EL (cell line): Measurements from ENCODE around the gene ARHGEF19.
A peak's percentile ranks its signal among the peaks of the same experiment; 100 is the strongest.
"Not testable (repeated sequence)": the region's sequence is repeated elsewhere in the genome, so short reads cannot be mapped to it uniquely, and the experiment has no call there.

Experiments
- DNase-seq: peaks from one replicate; pipeline ENCODE4 v3.0.0-alpha.2; 2016

ARHGEF19 gene

DNA sequence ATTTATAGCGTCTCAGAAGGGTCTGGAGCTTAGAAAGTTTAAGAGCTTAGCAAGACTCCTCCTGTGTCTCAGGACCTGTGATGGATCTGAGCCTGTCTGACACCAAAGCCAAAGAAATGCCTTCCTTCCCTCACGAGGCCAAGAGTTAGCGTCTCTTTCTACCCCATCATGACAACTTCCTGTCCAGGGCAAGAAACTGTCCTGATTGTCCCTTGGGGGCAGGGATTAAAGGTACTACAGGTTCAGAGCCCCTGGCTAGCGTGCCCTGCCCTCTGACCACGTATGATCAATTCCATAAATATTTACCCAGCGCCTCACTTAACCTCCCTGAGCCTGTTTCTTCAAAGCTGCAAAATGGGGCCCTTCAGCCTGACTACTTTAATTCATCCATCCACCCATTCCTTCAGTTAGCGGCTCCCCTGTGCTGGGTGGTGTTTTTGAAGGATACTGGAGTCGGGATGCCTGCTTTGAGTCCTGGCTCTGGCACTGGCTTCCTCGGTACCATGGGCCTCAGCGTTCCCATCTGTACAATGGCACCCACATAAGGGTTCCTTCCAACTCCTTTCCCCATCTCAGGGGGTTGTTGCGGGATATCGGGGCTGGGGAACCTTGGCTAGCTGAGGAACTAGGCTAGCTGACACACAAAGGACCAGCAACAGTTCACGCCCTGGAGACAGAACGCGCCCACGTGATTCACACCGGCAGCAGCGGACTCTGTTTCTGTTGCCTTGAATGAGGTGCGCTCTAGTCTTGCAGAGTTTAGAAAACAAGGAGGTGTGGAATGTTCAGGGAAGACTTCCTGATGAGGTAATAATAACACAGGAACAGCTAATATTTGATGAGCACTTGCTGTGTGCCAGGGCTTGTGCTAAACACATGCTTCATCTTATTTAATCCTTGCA is 33.6 kb downstream of the ARHGEF19 start:
- DNase-seq = peak; percentile 62

DNA sequence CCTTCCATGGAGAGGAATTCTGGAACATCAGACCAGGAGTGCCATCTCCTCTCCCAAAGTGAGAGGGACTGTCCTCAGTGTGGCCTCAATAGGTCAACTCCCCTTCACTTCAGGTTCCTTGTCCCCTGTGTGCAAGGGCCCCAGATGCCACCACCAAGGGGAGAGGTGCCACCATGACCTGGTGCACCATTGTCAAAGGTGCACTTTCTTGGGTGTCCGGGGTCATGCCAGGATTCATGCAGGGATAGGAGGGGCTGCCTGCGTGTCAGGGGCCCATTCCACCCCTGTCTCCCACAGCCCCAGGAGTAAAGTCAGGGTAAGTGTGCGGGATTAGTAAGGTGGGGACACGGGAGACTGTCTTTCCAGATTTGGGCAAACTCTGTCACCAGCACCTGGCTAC is 35.1 kb downstream of the ARHGEF19 start:
- DNase-seq = no peak

DNA sequence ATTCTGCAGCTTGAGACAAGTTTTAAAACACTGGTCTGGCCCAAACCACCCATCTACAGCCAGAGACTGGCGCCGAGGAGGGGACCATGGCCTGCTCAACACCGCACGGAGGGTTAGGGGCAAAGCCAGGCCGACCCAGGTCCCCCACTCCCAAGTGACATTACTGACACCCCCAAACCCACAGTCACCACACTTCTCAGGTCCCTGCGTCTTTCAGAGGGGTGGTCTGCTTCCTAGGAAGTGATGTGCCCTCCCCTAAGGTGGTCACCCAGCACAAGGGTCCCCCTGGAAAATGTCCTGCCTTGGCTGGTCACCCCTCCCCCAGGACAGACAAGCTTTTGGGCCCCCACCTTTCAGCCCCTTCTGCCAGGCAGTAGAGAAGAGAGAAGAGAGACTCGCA is 35.8 kb downstream of the ARHGEF19 start:
- no peak for DNase-seq

DNA sequence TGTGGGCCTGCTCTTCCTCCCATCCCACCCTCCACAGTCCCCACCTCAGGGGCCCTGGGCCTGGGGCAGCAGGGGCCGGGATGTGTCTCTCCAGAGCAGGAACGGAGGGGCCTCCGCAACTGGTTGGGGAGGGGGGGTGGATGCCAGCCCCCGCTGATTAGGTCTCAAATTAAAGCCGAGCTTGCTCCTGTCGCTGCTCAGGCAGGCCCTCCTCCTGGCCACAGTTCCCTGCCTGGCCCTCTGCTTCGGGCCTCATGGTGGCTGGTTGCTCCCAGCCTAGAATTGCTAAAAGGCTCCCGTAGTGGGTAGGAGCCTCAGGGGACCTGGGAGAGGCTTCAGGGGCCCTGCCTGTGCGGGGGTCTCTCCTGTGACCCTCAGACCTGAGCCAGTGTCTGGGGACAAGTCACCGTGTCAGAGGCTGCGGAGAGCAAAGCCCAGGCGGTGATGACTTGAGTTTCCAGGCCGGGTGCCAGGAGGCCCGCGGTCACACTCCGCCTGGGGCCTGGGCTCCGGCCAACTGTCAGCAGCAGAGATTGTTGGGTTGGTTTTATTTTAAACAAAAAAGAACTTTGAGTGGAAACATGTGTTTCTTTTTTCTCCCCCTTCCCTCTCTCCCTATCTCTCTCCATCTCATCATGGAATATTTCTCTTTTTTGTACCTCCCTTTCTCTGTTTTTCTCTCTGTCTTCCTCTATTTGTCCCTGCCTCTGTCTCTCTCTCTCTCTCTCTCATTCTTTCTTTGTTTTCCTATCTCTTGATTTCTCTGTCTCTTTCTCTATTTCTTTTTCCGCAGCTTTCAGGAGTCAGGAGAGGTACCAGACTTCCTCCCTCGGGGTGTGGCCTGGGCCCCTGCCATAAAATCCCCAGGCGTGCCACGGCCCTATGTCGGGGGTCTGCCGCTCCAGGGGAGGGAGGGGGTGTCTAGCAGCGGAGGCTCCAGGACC is 36.6 kb downstream of the ARHGEF19 start:
- DNase-seq = peak; percentile 93

DNA sequence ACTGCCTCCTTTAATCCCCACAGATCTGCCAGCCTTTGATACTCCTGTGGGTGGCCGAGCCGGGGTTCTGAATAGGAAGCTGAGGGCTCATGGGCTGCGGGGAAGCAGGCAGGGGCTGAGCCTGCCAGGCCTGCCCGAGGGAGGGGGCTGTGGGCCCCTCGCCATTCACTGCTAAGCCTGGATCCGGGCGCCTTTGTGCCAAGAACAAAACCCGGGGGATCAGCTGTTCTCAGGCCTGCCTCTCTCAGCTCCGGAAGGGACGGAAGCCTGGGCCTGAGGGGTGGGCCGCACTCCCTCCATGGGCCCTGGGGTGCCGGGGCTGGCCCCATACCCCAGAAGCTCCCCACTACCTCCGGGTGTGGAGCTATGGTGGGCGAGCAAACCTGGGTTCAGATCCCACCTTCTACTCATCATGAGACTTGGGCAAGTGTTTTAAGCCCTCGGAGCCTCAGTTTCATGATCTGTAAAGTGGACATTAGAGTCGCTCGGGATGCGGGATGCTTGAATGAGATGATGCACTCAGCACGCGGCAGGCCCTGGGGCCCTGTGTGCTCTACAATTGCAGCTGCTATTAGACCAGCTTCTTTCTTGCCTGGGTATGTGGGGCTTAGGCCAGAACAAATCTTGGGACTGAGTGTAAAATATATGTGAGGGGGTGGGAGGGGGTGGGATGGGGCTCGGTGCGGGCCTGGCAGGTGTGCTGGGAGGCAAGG is 37.4 kb downstream of the ARHGEF19 start:
- no peak for DNase-seq

DNA sequence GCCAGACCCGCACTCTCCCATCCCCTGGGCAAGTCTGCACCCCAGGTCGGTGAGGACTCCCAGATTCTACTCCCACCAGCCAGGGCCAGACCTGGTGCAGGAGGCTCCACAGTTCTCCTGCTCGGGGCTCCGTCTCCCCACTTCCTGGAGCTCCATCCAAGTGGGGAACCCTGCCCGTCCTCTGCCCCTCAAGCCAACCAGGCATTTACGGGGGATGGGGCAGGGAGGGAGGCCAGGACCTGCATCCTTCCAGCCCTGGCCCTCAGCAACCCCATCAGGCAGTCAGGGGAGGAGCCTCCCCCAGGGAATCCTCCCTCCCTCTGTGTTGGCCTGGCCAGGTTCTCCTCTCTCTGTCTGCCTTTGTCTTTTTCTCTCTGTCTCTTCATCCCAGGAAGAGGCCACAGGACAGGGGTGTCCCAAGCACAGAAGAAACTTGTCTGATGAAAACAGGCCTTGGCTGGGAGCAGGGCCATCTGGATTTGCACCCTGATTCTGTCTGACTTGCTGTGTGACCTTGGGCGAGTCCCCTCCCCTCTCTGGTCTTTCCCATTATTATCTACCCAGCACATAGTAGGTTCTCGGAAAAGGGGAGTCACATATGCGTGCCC is 38.1 kb downstream of the ARHGEF19 start:
- no peak for DNase-seq

DNA sequence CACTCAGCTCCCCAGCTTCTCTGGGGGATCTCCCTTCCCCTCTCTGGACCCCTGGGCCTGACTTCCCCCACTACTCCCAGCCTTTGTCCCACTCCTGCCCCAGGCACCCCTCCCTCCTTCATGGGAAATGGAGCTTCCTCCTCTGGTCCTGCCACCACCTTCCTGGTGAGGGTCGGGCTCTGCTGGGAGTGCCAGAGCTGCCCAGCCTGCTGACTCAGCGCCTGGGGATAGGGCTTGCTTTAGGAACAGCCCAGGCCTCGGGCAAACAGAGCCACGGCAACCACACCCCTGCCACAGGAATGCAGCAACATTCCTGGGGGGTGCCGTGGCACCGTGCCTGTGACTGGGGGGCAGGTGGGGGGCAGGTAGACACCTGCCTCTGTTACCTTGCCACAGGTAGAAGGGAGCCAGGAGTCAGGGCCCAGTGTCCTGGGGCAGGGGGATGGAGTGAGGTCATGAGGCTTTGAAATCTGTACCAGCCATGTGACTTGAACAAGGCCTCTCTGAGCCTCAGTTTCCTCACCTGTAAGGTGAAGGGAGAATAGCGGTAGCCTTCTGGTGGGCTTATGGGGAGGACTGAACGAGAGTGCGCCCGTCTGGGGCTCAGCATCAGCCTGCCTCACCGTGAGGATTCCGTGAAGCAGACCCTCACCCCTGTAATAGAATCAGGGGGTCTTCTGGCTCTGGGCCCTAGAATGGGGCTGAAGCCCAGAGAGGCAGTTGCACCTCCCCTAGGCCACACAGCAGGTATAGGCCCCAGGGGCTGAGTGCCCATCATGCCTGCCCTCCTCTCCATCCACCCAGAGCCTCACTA is 38.8 kb downstream of the ARHGEF19 start:
- peak; percentile 94 for DNase-seq

DNA sequence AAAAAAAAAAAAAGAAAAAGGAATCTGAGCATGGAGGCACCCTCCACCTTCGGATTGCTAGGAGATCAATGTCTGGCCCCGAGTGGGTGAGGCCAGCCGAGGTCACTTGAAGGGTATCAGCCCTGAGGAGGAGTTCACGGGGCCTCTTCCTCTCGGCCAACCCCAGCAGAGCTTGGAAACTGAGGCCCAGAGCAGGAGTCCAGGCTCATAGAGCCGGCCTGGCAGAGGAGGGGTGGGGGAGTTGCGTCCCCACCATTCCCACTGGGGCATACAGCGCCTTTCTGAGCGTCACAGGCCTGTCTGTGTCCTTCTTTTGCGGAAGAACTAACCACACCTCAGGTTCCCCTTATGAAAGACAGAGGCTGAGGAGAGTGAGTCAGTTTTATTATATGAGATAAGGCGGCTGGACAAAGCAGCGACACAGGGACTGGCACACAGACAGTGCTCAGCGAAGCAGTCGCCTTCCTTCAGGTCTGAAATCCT is 39.4 kb downstream of the ARHGEF19 start:
- peak; percentile 68 for DNase-seq

DNA sequence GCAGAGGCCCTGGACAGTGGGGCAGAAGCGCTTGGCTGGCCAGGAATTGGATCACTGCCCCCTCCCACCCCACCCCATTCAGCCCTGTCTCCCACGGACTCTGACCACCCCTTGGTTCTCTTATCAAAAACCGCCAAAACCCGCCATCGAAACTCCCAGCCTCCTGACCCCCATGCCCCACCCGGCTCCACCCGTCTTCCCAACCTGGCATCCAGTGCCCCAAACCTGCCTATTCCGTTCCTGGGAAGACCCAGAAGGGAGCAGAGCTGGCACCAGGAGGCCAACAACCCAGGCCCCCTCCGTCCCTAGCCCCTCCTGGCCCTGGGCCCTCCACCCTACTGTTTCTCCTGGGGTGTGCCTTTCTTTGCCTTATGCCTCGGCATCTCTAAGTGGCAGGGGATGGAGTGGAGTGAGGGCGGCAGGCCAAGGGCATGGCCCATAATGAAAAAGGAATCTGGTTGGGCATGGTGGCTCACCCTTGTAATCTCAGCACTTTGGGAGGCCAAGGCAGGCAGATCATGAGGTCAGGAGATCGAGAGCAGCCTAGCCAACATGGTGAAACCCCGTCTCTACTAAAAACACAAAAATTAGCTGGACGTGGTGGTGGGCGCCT is 40.1 kb downstream of the ARHGEF19 start:
- no peak for DNase-seq

DNA sequence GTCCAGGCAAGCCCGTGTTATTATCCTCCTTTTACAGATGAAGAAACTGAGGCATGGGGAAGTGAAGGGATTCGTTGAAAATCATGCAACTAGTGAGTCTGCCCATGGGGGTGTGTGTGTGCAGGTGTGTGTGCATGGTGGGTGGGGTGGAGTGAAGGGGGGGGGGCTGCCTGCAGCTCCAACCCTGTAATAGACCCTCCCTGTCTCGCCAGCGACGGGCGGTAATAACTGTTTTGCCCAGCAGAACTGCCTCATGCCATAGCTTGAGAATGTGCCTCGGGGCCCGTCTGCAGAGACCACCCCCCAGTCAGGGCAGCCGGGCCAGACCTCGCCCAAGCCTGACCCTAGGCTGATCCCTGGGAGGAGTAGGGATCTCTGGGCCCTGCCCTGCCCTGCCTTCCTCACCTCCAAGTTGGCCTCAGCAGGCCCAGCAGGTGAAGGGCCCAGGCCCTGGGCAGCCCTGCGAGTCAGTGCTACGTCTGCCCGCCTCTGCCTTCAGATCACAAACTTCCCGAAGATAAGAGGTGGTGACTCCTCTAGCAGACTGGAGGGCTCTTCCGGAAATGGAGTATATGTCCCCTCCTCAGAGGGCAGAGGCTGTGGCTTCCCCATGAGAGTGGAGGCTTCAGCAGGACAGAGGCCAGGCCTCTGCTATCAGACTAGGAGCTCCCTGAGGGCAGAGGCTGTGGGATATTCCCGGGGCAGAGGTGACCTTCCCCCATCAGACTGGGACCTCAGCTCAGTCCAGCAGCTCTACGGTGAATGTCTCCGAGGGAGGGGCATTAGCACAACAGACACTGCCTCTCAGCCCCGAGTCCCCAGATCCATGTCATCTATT is 40.9 kb downstream of the ARHGEF19 start:
- DNase-seq = no peak

DNA sequence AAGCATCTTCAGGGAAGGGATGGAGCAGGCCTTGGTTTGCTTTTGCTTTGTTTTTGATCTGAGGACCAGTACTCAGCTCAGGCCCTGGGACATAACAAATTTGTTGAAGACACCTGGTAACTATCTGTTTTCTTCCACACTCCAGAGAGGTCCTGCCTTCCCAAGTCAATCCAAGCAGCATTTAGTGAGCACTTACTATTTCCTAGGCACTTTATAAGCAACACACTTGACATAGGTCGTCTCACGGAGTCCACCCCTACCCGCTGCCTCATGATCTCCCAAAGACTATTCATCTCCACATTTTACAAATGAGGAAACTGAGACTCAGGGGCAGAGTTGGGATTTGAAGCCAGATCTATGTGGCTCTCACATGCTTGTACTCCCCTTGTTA is 42.2 kb downstream of the ARHGEF19 start:
- no peak for DNase-seq

DNA sequence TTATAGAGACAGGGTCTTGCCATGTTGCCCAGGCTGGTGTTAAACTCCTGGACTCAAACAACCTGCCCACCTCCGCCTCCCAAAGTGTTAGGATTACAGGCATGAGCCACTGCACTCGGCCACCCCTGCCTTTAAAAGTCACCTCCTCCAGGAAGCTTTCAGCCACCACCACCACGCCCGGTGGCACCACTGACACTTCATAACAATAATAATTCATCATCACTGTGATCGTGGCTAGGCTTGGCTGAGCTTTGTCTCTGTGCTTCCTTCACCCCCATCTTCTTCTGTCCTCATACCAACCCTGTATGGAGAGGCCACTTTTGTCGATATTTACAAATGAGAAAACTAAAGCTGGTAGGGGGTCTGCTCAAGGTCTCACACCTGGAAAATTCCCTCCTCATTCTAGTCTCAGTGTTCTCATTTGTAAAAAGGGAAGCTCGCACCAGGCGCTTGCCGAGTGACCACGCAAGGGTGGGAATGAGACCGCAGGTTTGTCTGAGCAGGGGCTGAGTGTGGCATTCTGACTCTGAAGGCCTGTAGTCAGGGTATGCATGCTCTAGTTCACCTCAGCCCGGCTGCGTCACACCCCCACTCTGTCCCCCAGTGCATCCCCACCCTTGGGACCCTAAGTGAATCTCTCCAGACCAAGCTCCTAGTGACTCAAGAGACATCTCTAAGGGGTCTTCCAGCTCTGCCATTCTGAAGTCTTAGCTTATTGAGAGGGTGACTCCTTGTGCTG is 43.7 kb downstream of the ARHGEF19 start:
- no peak for DNase-seq

DNA sequence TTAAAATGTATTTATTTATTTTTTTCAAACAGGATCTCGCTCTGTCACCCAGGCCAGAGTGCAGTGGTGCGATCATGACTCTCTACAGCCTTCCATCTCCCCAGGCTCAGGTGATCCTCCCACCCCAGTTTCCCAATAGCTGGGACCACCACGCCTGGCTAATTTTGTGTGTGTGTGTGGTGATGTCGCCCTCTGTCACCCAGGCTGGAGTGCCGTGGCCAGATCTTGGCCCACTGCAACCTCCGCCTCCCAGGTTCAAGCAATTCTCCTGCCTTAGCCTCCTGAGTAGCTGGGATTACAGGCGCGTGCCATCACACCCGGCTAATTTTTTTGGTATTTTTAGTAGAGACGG is 44.3 kb downstream of the ARHGEF19 start:
- DNase-seq = not testable (repeated sequence)

DNA sequence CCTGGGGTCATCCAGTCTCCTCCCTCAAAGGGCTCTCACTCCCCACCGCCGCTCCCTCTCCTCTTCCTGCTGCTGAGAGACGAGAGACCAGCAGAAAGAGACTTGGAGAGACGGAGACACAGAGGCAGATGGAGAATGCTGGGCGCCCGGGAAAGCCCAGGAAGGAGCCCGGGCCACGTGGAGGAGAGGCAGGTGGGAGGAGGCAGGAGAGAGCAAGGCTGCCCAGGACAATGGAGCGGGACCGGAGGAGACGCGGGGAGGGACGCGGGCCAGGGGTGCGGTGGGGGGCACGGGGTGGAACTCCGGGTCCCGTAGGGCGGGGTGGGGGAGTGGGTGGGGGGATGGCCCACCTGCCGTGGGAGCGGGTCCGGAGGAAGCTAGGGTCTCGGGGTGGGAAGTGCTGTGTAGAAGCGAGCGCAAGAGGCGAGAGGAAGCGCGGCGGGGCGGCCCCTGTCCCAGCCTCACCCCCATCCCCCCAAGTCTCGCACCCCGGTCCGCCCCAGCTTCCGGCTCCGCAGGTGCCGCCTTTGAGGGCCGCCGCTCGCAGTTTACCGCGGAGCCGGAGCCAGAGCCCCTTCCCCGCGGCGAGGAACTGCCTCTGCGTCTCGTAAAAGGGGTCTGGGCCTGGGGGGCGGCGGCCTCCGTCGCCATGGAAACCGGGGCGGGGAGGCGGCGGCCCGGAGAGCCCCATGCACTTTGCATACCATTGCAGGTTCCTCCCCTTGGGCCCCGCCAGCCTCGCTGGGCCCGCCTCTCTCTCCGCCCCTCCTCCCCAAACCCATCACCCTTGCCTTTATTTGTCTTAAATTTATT is 44.9 kb downstream of the ARHGEF19 start:
- peak; percentile 56 for DNase-seq

DNA sequence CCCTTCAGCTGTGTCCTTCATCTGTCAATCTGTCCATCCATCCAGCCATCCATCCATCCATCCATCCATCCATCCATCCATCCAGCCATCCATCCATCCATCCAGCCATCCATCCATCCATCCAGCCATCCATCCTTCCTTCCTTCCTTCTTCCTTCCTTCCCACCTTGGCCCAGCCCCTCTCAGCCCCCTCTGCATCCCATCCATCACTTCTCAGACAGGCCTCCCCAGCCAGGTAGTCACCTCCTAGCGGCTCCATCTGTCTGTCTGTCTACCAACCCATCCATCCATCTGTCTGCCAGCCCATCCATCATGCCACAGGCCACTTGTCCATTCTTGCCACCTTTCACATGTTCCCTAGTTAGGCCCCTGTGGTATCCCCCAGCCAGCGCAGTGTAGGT is 46.3 kb downstream of the ARHGEF19 start:
- no peak for DNase-seq

DNA sequence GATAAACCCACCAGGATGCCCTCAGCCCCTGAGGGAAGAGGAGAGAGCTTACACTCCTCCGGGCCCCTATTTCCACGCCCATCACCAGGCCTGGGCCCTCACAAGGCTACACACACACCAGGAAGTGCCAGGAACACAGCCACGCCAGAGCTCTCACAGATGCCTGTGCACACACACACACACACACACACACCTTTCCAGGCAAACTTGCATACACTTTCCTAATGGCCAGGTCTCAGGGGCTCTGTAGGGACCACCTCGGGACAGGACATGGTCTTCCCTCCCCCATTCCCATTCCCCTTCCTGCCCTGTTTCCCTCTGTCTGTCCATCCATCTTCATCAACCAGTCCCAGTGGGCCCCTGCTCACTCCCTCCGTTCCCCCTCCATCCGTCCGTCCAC is 46.9 kb downstream of the ARHGEF19 start:
- no peak for DNase-seq

DNA sequence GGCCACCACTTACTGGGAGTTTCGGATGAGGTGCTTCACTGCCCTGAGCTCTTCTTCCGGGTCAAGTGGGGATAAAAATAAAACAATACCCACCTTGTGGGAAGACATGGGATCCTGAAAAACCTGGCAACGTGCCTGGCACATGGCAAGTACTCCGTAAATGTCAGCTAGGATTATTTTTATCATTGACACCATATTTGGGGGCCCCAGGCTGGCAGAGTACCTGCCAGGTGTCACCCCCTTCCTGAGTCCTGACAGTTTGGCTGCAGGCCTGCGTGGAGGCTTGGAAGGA is 47.4 kb downstream of the ARHGEF19 start:
- no peak for DNase-seq

DNA sequence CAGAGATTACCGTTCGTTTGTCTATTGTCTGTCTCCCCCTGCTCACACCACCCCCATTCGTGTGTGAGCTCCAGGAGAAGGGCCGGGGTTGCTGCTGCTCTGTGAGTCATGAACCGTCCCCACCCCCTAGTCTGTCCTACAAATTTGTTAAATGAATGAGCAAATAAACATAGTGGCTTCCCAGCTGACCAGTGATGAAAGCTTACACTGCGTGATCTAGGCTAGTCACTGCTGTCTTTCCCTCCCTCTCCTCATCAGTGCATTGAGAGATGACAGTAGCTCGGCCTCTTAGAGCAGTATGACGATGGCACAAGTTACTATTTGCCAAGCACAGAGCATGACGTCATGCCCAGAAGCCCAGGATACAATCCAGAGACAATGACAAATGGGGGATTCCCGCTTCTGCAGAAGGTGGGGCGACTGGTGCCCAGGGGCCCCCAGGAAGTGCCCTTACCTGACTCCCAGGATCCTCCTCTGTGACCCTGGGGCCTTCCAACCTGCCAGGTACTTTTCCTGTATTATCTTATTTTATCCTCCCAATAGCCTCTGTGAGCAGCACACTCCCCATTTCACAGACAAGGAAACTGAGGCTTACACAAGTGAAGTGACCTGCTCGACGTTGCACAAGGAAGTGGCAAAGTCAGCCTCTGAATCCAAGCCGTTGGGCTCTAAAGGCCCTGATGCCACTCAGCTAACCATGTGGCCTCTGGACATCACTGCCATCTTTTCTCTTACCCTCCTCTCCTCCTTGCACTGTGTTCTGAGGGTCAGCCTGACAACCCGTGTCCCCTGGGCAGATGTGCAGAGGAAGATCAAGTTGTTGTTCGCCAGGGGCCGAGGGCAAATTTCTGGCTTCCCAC is 48.0 kb downstream of the ARHGEF19 start:
- peak; percentile 95 for DNase-seq
